SK-N-SH (cell line): ENCODE results near the gene TMEM163. TPM values are rescaled to one million over a fixed set of nuclear protein-coding genes. Genes with fewer than 3 reads are reported as not detected.

Experiments
- CTCF ChIA-PET: fragments of 300-600, 350-600 bp; formaldehyde crosslinking; extraction: SDS; loops from one replicate; lab custom pipeline; 2021; lab: Yijun Ruan, JAX
- POLR2A ChIA-PET: fragments of 350-600 bp; sonication (Branson Sonifier 250); formaldehyde crosslinking; extraction: SDS; loops from one replicate; lab custom pipeline; 2020; ENCODE audit warnings: antibody characterized with exemption, inconsistent platforms; lab: Yijun Ruan, JAX
- DNase-seq: peaks from one replicate; pipeline ENCODE4 v3.0.0; 2012
- H2AFZ ChIP-seq: fragments of 200-600 bp; sonication (generic); 2 replicates; pipeline ENCODE4 v1.8.1; 2016; ENCODE audit warnings: antibody characterized with exemption, mild to moderate bottlenecking, low read depth
- H3F3A ChIP-seq: fragments of 200-600 bp; sonication (generic); replicated peaks from 2 replicates; pipeline ENCODE3; 2016; ENCODE audit warnings: antibody characterized with exemption, mild to moderate bottlenecking; ENCODE audit not compliant: insufficient read depth
- H3K27ac ChIP-seq, 2 experiments: fragments of 200-500 bp in 1 of 2; fragments of 200-600 bp in 1 of 2; sonication (Bioruptor generic) in 1 of 2; sonication (generic), shearing (Covaris generic) in 1 of 2; 2 replicates each; pipeline versions ENCODE4 v1.5.1 to v1.6.1; 2014 to 2016; ENCODE audit warnings: low read depth in 2 of 2, inconsistent platforms in 1 of 2, low read length in 1 of 2, mild to moderate bottlenecking in 1 of 2, mixed read lengths in 1 of 2
- H3K27me3 ChIP-seq: fragments of 200-600 bp; sonication (generic), shearing (Covaris generic); 2 replicates; pipeline ENCODE4 v1.6.1; 2016; ENCODE audit warnings: mixed run types; ENCODE audit not compliant: insufficient read depth
- H3K36me3 ChIP-seq, 2 experiments: fragments of 200-500 bp in 1 of 2; fragments of 200-600 bp in 1 of 2; sonication (Bioruptor generic) in 1 of 2; sonication (generic) in 1 of 2; replicated peaks in 1 of 2; 2 replicates each; pipeline versions ENCODE3 to v1.5.1; 2014 to 2016; ENCODE audit warnings: low read length in 1 of 2, mild to moderate bottlenecking in 1 of 2; ENCODE audit not compliant: insufficient read depth in 2 of 2, control insufficient read depth in 1 of 2
- H3K4me1 ChIP-seq, 2 experiments: fragments of 200-500 bp in 1 of 2; fragments of 200-600 bp in 1 of 2; sonication (Bioruptor generic) in 1 of 2; sonication (generic), shearing (Covaris generic) in 1 of 2; 2 replicates each; pipeline versions ENCODE4 v1.5.1 to v1.6.1; 2014 to 2016; ENCODE audit warnings: low read depth in 1 of 2, low read length in 1 of 2, mixed run types in 1 of 2; ENCODE audit not compliant: insufficient read depth in 2 of 2, control insufficient read depth in 1 of 2
- H3K4me2 ChIP-seq: fragments of 200-600 bp; sonication (generic), shearing (Covaris generic); 2 replicates; pipeline ENCODE4 v1.6.1; 2017; ENCODE audit warnings: mixed run types
- H3K4me3 ChIP-seq, 2 experiments: fragments of 200-500 bp in 1 of 2; fragments of 200-600 bp in 1 of 2; sonication (Bioruptor generic) in 1 of 2; sonication (generic), shearing (Covaris generic) in 1 of 2; 2 replicates each; pipeline versions ENCODE4 v1.5.1 to v1.8.1; 2014 to 2016; ENCODE audit warnings: low read depth in 2 of 2, inconsistent platforms in 1 of 2, low read length in 1 of 2, mild to moderate bottlenecking in 1 of 2, mixed read lengths in 1 of 2, moderate library complexity in 1 of 2
- H3K79me2 ChIP-seq: fragments of 200-600 bp; sonication (generic); 2 replicates; pipeline ENCODE4 v1.8.1; 2017; ENCODE audit warnings: mild to moderate bottlenecking; ENCODE audit not compliant: insufficient read depth
- H3K9ac ChIP-seq: fragments of 200-600 bp; sonication (generic); 2 replicates; pipeline ENCODE4 v1.6.1; 2017; ENCODE audit warnings: mixed run types
- H3K9me2 ChIP-seq: fragments of 200-600 bp; sonication (generic); 2 replicates; pipeline ENCODE4 v1.6.1; 2017; ENCODE audit warnings: mixed run types
- H3K9me3 ChIP-seq: fragments of 200-600 bp; sonication (generic); 2 replicates; pipeline ENCODE4 v1.6.1; 2017; ENCODE audit warnings: mixed run types, mild to moderate bottlenecking, moderate library complexity
- H4K20me1 ChIP-seq: fragments of 200-600 bp; sonication (generic); 2 replicates; pipeline ENCODE4 v1.6.1; 2017; ENCODE audit warnings: mild to moderate bottlenecking, mixed run types; ENCODE audit not compliant: insufficient read depth
- ELF1 ChIP-seq: IDR thresholded peaks from 2 replicates; pipeline ENCODE4 v1.4.0; 2012
- EP300 ChIP-seq, 2 experiments: IDR thresholded peaks; 2 replicates each; pipeline versions ENCODE4 v1.4.0 to v1.6.1; 2012; ENCODE audit warnings: borderline replicate concordance in 1 of 2, low read depth in 1 of 2, low read length in 1 of 2
- EZH2phosphoT487 ChIP-seq: fragments of 200-600 bp; sonication (generic); IDR thresholded peaks from 2 replicates; pipeline ENCODE4 v1.6.1; 2017; ENCODE audit warnings: low read depth, mixed run types, mild to moderate bottlenecking, antibody characterized with exemption, moderate library complexity, borderline replicate concordance
- FOSL2 ChIP-seq: IDR thresholded peaks from 2 replicates; pipeline ENCODE4 v1.4.0; 2012; ENCODE audit warnings: low read depth, mild to moderate bottlenecking, moderate library complexity, borderline replicate concordance
- GATA2 ChIP-seq: sonication (generic); formaldehyde crosslinking; IDR thresholded peaks from 2 replicates; pipeline ENCODE4 v1.5.0; 2020; ENCODE audit warnings: mild to moderate bottlenecking, missing genetic modification reagents
- MAX ChIP-seq: IDR thresholded peaks from 2 replicates; pipeline ENCODE4 v1.4.0; 2012; ENCODE audit warnings: low read depth
- MEF2A ChIP-seq: IDR thresholded peaks from 2 replicates; pipeline ENCODE4 v1.4.0; 2012; ENCODE audit warnings: low read depth, borderline replicate concordance
- MXI1 ChIP-seq: IDR thresholded peaks from 2 replicates; pipeline ENCODE4 v1.6.1; 2012; ENCODE audit warnings: mild to moderate bottlenecking, low read depth, low read length, improper control_type of control experiment
- NRF1 ChIP-seq: IDR thresholded peaks from 2 replicates; pipeline ENCODE4 v1.6.1; 2012; ENCODE audit warnings: low read depth, mild to moderate bottlenecking, low read length
- POLR2AphosphoS5 ChIP-seq: IDR thresholded peaks from 2 replicates; pipeline ENCODE4 v1.6.1; 2012; ENCODE audit warnings: low read depth, low read length
- RAD21 ChIP-seq: IDR thresholded peaks from 2 replicates; pipeline ENCODE4 v1.6.1; 2012; ENCODE audit warnings: mild to moderate bottlenecking, low read length
- RCOR1 ChIP-seq: fragments of 150-350 bp; IDR thresholded peaks from 2 replicates; pipeline ENCODE4 v1.6.1; 2017; ENCODE audit warnings: antibody characterized with exemption, low read length
- REST ChIP-seq: IDR thresholded peaks from 2 replicates; pipeline ENCODE4 v1.6.1; 2012; ENCODE audit warnings: mild to moderate bottlenecking, low read depth, low read length, moderate library complexity
- RFX5 ChIP-seq: IDR thresholded peaks from 2 replicates; pipeline ENCODE4 v1.6.1; 2012; ENCODE audit warnings: mild to moderate bottlenecking, improper control_type of control experiment, low read length
- SMC3 ChIP-seq: IDR thresholded peaks from 2 replicates; pipeline ENCODE4 v1.6.1; 2012; ENCODE audit warnings: low read depth, low read length, improper control_type of control experiment
- TCF12 ChIP-seq: IDR thresholded peaks from 2 replicates; pipeline ENCODE4 v1.4.0; 2012
- TEAD4 ChIP-seq: IDR thresholded peaks from 2 replicates; pipeline ENCODE4 v1.4.0; 2012; ENCODE audit warnings: mild to moderate bottlenecking, borderline replicate concordance; ENCODE audit not compliant: insufficient read depth
- USF1 ChIP-seq: IDR thresholded peaks from 2 replicates; pipeline ENCODE4 v1.4.0; 2012; ENCODE audit warnings: low read depth, borderline replicate concordance
- YY1 ChIP-seq: IDR thresholded peaks from 2 replicates; pipeline ENCODE4 v1.4.0; 2012; ENCODE audit warnings: low read depth, mild to moderate bottlenecking
- ZBTB33 ChIP-seq: IDR thresholded peaks from 2 replicates; pipeline ENCODE4 v1.4.0; 2012; ENCODE audit warnings: low read depth, borderline replicate concordance
- WGBS: methylation state at CpG from one replicate; pipeline ENCODE4 v1.1.6; 2017; ENCODE audit warnings: low lambda C conversion rate; 5-methylcytosine and 5-hydroxymethylcytosine counted together
- polyA plus RNA-seq, 3 experiments: library from polyadenylated mRNA; depleted of rRNA; stranded (reverse); fragments of >200 nt; gene quantifications; 2 replicates each; pipeline ENCODE4 v1.2.3, GENCODE V29; 2012

TMEM163 gene
- polyA plus RNA-seq, 1 of the 3 experiments (the other 2 are of a cell fraction), result not detected

- Histone ChIP-seq H3K36me3 (no peaks in the 10 kb centered on the region), H3F3A (no peaks in the 10 kb centered on the region), H3K4me2 (no peak overlapping the region), H2AFZ (no peak overlapping the region), H3K4me1 (no peaks in the 10 kb centered on the region), H4K20me1 (no peaks in the 10 kb centered on the region), H3K9ac (no peak overlapping the region), H3K79me2 (no peaks in the 10 kb centered on the region), H3K9me3 (no peaks in the 10 kb centered on the region), H3K4me3 (no peak overlapping the region), H3K27ac (no peak overlapping the region), H3K27me3 (no peaks in the 10 kb centered on the region), H3K9me2 (no peaks in the 10 kb centered on the region)
- TF ChIP-seq EZH2phosphoT487 (no peak), REST (no peak), NRF1 (no peak), USF1 (no peak), RAD21 (no peak), SMC3 (no peak), TEAD4 (no peak), GATA2 (CRISPR knock-in tag) (no peak), MEF2A (no peak)
- POLR2A ChIA-PET, result no interaction called here
- CTCF ChIA-PET, result interaction anchor here (0.6 kb wide), 1 partner anchor 127 kb away, joined by 3 read pairs; no protein-coding TSS in a partner anchor
- no peak for DNase-seq
Measured at GRCh38 chr2:134760385-134760784, 41.6 kb upstream of the TMEM163 start.

GRCh38 chr2:134758633-134759032 lies 39.8 kb upstream of the TMEM163 start:
- no peaks in the 10 kb centered on the region for H3K79me2 ChIP-seq
- H3K9ac ChIP-seq, result no peak overlapping the region
- no peaks in the 10 kb centered on the region for H3K9me2 ChIP-seq
- no peaks in the 10 kb centered on the region for H3F3A ChIP-seq
- H3K4me2 ChIP-seq, result no peak overlapping the region
- no peak overlapping the region for H3K27ac ChIP-seq
- H4K20me1 ChIP-seq, result no peaks in the 10 kb centered on the region
- no peak overlapping the region for H2AFZ ChIP-seq
- no peak overlapping the region for H3K4me3 ChIP-seq
- CTCF ChIA-PET, result no interaction called here
- H3K27me3 ChIP-seq, result no peaks in the 10 kb centered on the region
- no peaks in the 10 kb centered on the region for H3K9me3 ChIP-seq
- no peaks in the 10 kb centered on the region for H3K4me1 ChIP-seq
- POLR2A ChIA-PET, result no interaction called here
- no peaks in the 10 kb centered on the region for H3K36me3 ChIP-seq
- no peak for DNase-seq
- 23% methylated on average over 1 of the region's 1 CpG for WGBS
- TF ChIP-seq ELF1 (no peak), POLR2AphosphoS5 (no peak), ZBTB33 (no peak), REST (no peak), TCF12 (no peak), MAX (no peak), EP300 (IDR thresholded peaks at IDR 0.05; ENCODE audit: borderline replicate concordance in 1 of 2, low read depth in 1 of 2, low read length in 1 of 2) (no peak), RFX5 (no peak), YY1 (no peak), MXI1 (no peak), GATA2 (CRISPR knock-in tag) (no peak), RCOR1 (no peak), FOSL2 (no peak)
